Measurements from ENCODE around the gene GRM8.

The GRM8 gene

GRCh38 chr7:126635545-126635944 lies 617.2 kb downstream of the GRM8 start:
- no peak for DNase-seq

GRCh38 chr7:126608339-126608776 lies 644.4 kb downstream of the GRM8 start:
- DNase-seq = no peak

- no peak for DNase-seq
Observed at GRCh38 chr7:126606331-126606730, 646.4 kb downstream of the GRM8 start.

- DNase-seq = no peak
Observed at GRCh38 chr7:126605553-126605952, 647.2 kb downstream of the GRM8 start.

GRCh38 chr7:126605056-126605455 lies 647.7 kb downstream of the GRM8 start:
- DNase-seq = no peak

- no peak for DNase-seq
Observed at GRCh38 chr7:126589068-126589684, 663.6 kb downstream of the GRM8 start.

GRCh38 chr7:126578338-126578737 lies 674.4 kb downstream of the GRM8 start:
- no peak for DNase-seq

GRCh38 chr7:126574276-126575250 lies 678.2 kb downstream of the GRM8 start:
- no peak for DNase-seq

GRCh38 chr7:126570845-126571244 lies 681.9 kb downstream of the GRM8 start:
- no peak for DNase-seq

GRCh38 chr7:126569402-126569801 lies 683.3 kb downstream of the GRM8 start:
- DNase-seq = no peak

- DNase-seq = no peak
Observed at GRCh38 chr7:126557271-126557670, 695.5 kb downstream of the GRM8 start.

GRCh38 chr7:126541406-126541805 lies 711.3 kb downstream of the GRM8 start:
- no peak for DNase-seq

GRCh38 chr7:126535176-126535575 lies 717.6 kb downstream of the GRM8 start:
- no peak for DNase-seq

- no peak for DNase-seq
Observed at GRCh38 chr7:126533715-126534114, 719.0 kb downstream of the GRM8 start.

GRCh38 chr7:126529833-126530232 lies 722.9 kb downstream of the GRM8 start:
- DNase-seq = no peak

- no peak for DNase-seq
Observed at GRCh38 chr7:126529254-126529653, 723.5 kb downstream of the GRM8 start.

- no peak for DNase-seq
Observed at GRCh38 chr7:126525906-126526305, 726.8 kb downstream of the GRM8 start.

GRCh38 chr7:126524967-126525366 lies 727.8 kb downstream of the GRM8 start:
- DNase-seq = no peak

- DNase-seq = no peak
Observed at GRCh38 chr7:126511046-126511445, 741.7 kb downstream of the GRM8 start.

- DNase-seq = no peak
Observed at GRCh38 chr7:126501617-126502016, 751.1 kb downstream of the GRM8 start.

GRCh38 chr7:126499481-126499880 lies 753.3 kb downstream of the GRM8 start:
- DNase-seq = no peak

GRCh38 chr7:126495733-126496132 lies 757.0 kb downstream of the GRM8 start:
- no peak for DNase-seq

GRCh38 chr7:126495001-126495400 lies 757.7 kb downstream of the GRM8 start:
- DNase-seq = no peak

- no peak for DNase-seq
Observed at GRCh38 chr7:126493801-126494200, 758.9 kb downstream of the GRM8 start.
